Esophagus squamous epithelium (tissue), 5 donors: ENCODE data around the gene SLC2A5. TPM values are rescaled to one million over a fixed set of nuclear protein-coding genes. Genes with fewer than 3 reads are reported as not detected.
A peak's percentile ranks its signal among the peaks of the same experiment; 100 is the strongest.

Experiments
- DNase-seq: peaks from one replicate; lab custom pipeline; 2025; lab: John Stamatoyannopoulos, UW
- H3K27ac ChIP-seq, 4 donors: fragments of 200-600 bp; sonication (generic); one replicate each; pipeline ENCODE4 v1.5.1; 2016 to 2019; ENCODE audit warnings: mild to moderate bottlenecking in 1 of 4
- H3K27me3 ChIP-seq, 4 donors: fragments of 200-600 bp; sonication (generic); 1 replicate in 3 of 4; 2 replicates in 1 of 4; pipeline versions ENCODE4 v1.5.1 to v1.6.0; 2017 to 2021; ENCODE audit warnings: antibody characterized with exemption in 1 of 4
- H3K36me3 ChIP-seq, 3 donors: fragments of 200-600 bp; sonication (generic); one replicate each; pipeline ENCODE4 v1.5.1; 2016 to 2019
- H3K4me1 ChIP-seq, 3 donors: fragments of 200-600 bp; sonication (generic); one replicate each; pipeline ENCODE4 v1.5.1; 2017 to 2019
- H3K4me3 ChIP-seq, 4 donors: fragments of 200-600 bp; sonication (generic); 1 replicate in 3 of 4; 2 replicates in 1 of 4; pipeline ENCODE4 v1.5.1; 2016 to 2019; ENCODE audit warnings: mild to moderate bottlenecking in 2 of 4, moderate library complexity in 1 of 4
- H3K9me3 ChIP-seq, 3 donors: fragments of 200-600 bp; sonication (generic); one replicate each; pipeline ENCODE4 v1.5.1; 2016 to 2019
- CTCF ChIP-seq, 6 experiments: fragments of 450-650 bp in 4 of 6; fragments of 200-600 bp in 2 of 6; sonication (generic) in 2 of 6; IDR thresholded peaks; one replicate each; pipeline ENCODE4 v1.5.1; 2016 to 2019; ENCODE audit warnings: antibody characterized with exemption in 6 of 6, mild to moderate bottlenecking in 4 of 6, moderate library complexity in 4 of 6
- POLR2A ChIP-seq, 4 donors: fragments of 450-650 bp; IDR thresholded peaks; one replicate each; pipeline ENCODE4 v1.6.1; 2017; ENCODE audit warnings: antibody characterized with exemption in 4 of 4, mild to moderate bottlenecking in 4 of 4, moderate library complexity in 3 of 4
- WGBS, 2 donors: methylation state at CpG; one replicate each; pipeline ENCODE4 v1.1.5; 2018; 5-methylcytosine and 5-hydroxymethylcytosine counted together
- intact Hi-C: fragments of 100-400 bp; cut with DNase I; formaldehyde crosslinking; loops from one replicate; pipeline ENCODE4 v1.15.0; 2022
- total RNA-seq, 4 donors: library from RNA; depleted of rRNA; stranded (reverse); fragments of >200 nt; gene quantifications; one replicate each; pipeline ENCODE4 v1.1.0, GENCODE V29; 2016
- donor health status: DM: yes; HTN: yes; CAD: no.

The SLC2A5 gene
- total RNA-seq, 4 donors from 2014 or later, result 1.9 to 7.1 (median 4.2) TPM

- Histone ChIP-seq H3K4me1 (peaks cover 18 to 74% (median 52%) of the 10 kb centered on the region in 3 donors), H3K27ac (peak overlapping the region in 3 of 4 donors; percentile 53 to 59 (median 58)), H3K4me3 (no peak overlapping the region), H3K9me3 (no peaks in the 10 kb centered on the region), H3K27me3 (no peaks in the 10 kb centered on the region), H3K36me3 (no peaks in the 10 kb centered on the region)
- 46 to 67% methylated on average over 3 to 5 of the region's 7 CpGs for WGBS, 2 donors
- no peak for TF ChIP-seq POLR2A (IDR thresholded peaks at IDR 0.05)
- no peak for TF ChIP-seq CTCF (IDR thresholded peaks at IDR 0.05)
- intact Hi-C loops, result no loop called here
- no peak for DNase-seq
These were observed 4.2 kb downstream of the SLC2A5 start for GRCh38 chr1:9065213-9065751.

- no peak overlapping the region for H3K4me3 ChIP-seq
- TF ChIP-seq POLR2A (IDR thresholded peaks at IDR 0.05), result no peak
- no peak for TF ChIP-seq CTCF (IDR thresholded peaks at IDR 0.05)
- H3K36me3 ChIP-seq, result no peaks in the 10 kb centered on the region
- no peak for DNase-seq
- peaks cover 6 to 51% (median 31%) of the 10 kb centered on the region in 3 donors for H3K4me1 ChIP-seq
- H3K27me3 ChIP-seq, result no peaks in the 10 kb centered on the region
- 50 to 73% methylated on average over 5 of the region's 5 CpGs for WGBS, 2 donors
- intact Hi-C loops, result loop anchor here (5.0 kb wide), 1 partner anchor 116 kb away; the partner anchor contains the start of gene CA6
- no peaks in the 10 kb centered on the region for H3K9me3 ChIP-seq
- H3K27ac ChIP-seq, result no peak overlapping the region
These were observed 6.6 kb downstream of the SLC2A5 start for GRCh38 chr1:9062846-9063245.

- Histone ChIP-seq H3K36me3 (no peaks in the 10 kb centered on the region), H3K27ac (peak overlapping the region in 2 of 4 donors; percentile 11 to 16)
These were observed 7.4 kb downstream of the SLC2A5 start for GRCh38 chr1:9062021-9062471.

GRCh38 chr1:9061252-9061960 is 8.0 kb downstream of the SLC2A5 start:
- H3K27ac ChIP-seq, result peak overlapping the region in 2 of 4 donors; percentile 11 to 16
- intact Hi-C loops, result loop anchor here (5.0 kb wide), 1 partner anchor 114 kb away; the partner anchor contains the start of gene CA6
- H3K27me3 ChIP-seq, result no peaks in the 10 kb centered on the region
- H3K9me3 ChIP-seq, result no peaks in the 10 kb centered on the region
- no peak for TF ChIP-seq POLR2A (IDR thresholded peaks at IDR 0.05)
- no peak for TF ChIP-seq CTCF (IDR thresholded peaks at IDR 0.05)
- peaks cover 0 to 38% (median 27%) of the 10 kb centered on the region in 3 donors for H3K4me1 ChIP-seq
- no peak overlapping the region for H3K4me3 ChIP-seq
- no peaks in the 10 kb centered on the region for H3K36me3 ChIP-seq
- no peak for DNase-seq
- 41 to 67% methylated on average over 4 to 6 of the region's 6 CpGs for WGBS, 2 donors

More at GRCh38 chr1:9062021-9062471, 7.4 kb downstream of the SLC2A5 start:
- intact Hi-C loops, result loop anchor here (5.0 kb wide), 1 partner anchor 115 kb away; the partner anchor contains the start of gene CA6
- Histone ChIP-seq H3K27me3 (no peaks in the 10 kb centered on the region), H3K4me1 (peaks cover 0 to 43% (median 31%) of the 10 kb centered on the region in 3 donors), H3K4me3 (no peak overlapping the region), H3K9me3 (no peaks in the 10 kb centered on the region)
- no peak for TF ChIP-seq CTCF (IDR thresholded peaks at IDR 0.05)
- 43 to 51% methylated on average over 5 to 7 of the region's 7 CpGs for WGBS, 2 donors
- no peak for DNase-seq
